ENCODE measurements around the gene EIF4G3. TPM values are rescaled to one million over a fixed set of nuclear protein-coding genes. Genes with fewer than 3 reads are reported as not detected.
A peak's percentile ranks its signal among the peaks of the same experiment; 100 is the strongest.

EIF4G3 gene
- total RNA-seq, 1 donor from 2014 or later, result 27.3 TPM

- no peak for DNase-seq (ENCODE audit: low read depth)
- no peak for TF ChIP-seq CTCF (conservative IDR thresholded peaks at IDR 0.05; ENCODE audit: low read depth, low read length)
- no peak overlapping the region for H3K4me3 ChIP-seq (ENCODE audit: low read depth, low read length)
Measured at GRCh38 chr1:20996554-20996953, 180.1 kb downstream of the EIF4G3 start.

GRCh38 chr1:20993716-20994575 is 182.8 kb downstream of the EIF4G3 start:
- H3K4me3 ChIP-seq (ENCODE audit: low read depth, low read length), result no peak overlapping the region
- no peak for TF ChIP-seq CTCF (conservative IDR thresholded peaks at IDR 0.05; ENCODE audit: low read depth, low read length)

GRCh38 chr1:20992322-20993056 is 184.2 kb downstream of the EIF4G3 start:
- H3K4me3 ChIP-seq (ENCODE audit: low read depth, low read length), result no peak overlapping the region
- DNase-seq (ENCODE audit: low read depth), result no peak
- no peak for TF ChIP-seq CTCF (conservative IDR thresholded peaks at IDR 0.05; ENCODE audit: low read depth, low read length)

More at GRCh38 chr1:20993716-20994575, 182.8 kb downstream of the EIF4G3 start:
- DNase-seq (ENCODE audit: low read depth), result no peak

GRCh38 chr1:20988943-20989342 is 187.8 kb downstream of the EIF4G3 start:
- no peak for DNase-seq (ENCODE audit: low read depth)
- no peak for TF ChIP-seq CTCF (conservative IDR thresholded peaks at IDR 0.05; ENCODE audit: low read depth, low read length)
- H3K4me3 ChIP-seq (ENCODE audit: low read depth, low read length), result no peak overlapping the region

GRCh38 chr1:20987831-20988825 is 188.6 kb downstream of the EIF4G3 start:
- DNase-seq (ENCODE audit: low read depth), result no peak
- no peak for TF ChIP-seq CTCF (conservative IDR thresholded peaks at IDR 0.05; ENCODE audit: low read depth, low read length)
- H3K4me3 ChIP-seq (ENCODE audit: low read depth, low read length), result no peak overlapping the region

GRCh38 chr1:20983297-20983889 is 193.3 kb downstream of the EIF4G3 start:
- no peak for DNase-seq (ENCODE audit: low read depth)
- H3K4me3 ChIP-seq (ENCODE audit: low read depth, low read length), result no peak overlapping the region
- TF ChIP-seq CTCF (conservative IDR thresholded peaks at IDR 0.05; ENCODE audit: low read depth, low read length), result peak; percentile 37
